K562 (cell line): ENCODE data around the gene DUS3L. TPM values are rescaled to one million over a fixed set of nuclear protein-coding genes. Genes with fewer than 3 reads are reported as not detected.

Experiments used
- BACH1 ChIP-seq: fragments of 200-800 bp; sonication (Bioruptor generic); IDR thresholded peaks from 2 replicates; pipeline ENCODE4 v1.6.1; 2016; ENCODE audit warnings: missing genetic modification characterization, missing compliant biosample characterization
- CBFA2T3 ChIP-seq: fragments of 450-650 bp; IDR thresholded peaks from 2 replicates; pipeline ENCODE4 v1.6.1; 2017
- E2F6 ChIP-seq, 2 experiments: IDR thresholded peaks; 2 replicates each; pipeline ENCODE4 v1.6.1; 2011; ENCODE audit warnings: borderline replicate concordance in 1 of 2, control low read depth in 1 of 2, low read depth in 1 of 2, low read length in 1 of 2, mild to moderate bottlenecking in 1 of 2, mixed read lengths in 1 of 2, moderate library complexity in 1 of 2; ENCODE audit not compliant: insufficient read depth in 1 of 2, insufficient read length in 1 of 2, poor library complexity in 1 of 2, severe bottlenecking in 1 of 2; ENCODE audit errors: extremely low read depth in 1 of 2
- HMGN3 ChIP-seq: IDR thresholded peaks from 2 replicates; pipeline ENCODE4 v1.6.1; 2011; ENCODE audit warnings: borderline replicate concordance, low read depth, mild to moderate bottlenecking, mixed read lengths, low read length; ENCODE audit not compliant: insufficient read length; ENCODE audit errors: extremely low read depth
- HNRNPLL ChIP-seq: fragments of 200-400 bp; formaldehyde crosslinking; IDR thresholded peaks from 2 replicates; pipeline ENCODE4 v1.6.1; 2017; ENCODE audit warnings: low read length, low read depth, mild to moderate bottlenecking; ENCODE audit not compliant: poor library complexity, severe bottlenecking
- NONO ChIP-seq, 2 experiments: fragments of 200-400 bp in 1 of 2; fragments of 450-650 bp in 1 of 2; formaldehyde crosslinking in 1 of 2; IDR thresholded peaks; 2 replicates each; pipeline ENCODE4 v1.6.1; 2017; ENCODE audit warnings: low read depth in 2 of 2, mild to moderate bottlenecking in 2 of 2, moderate library complexity in 2 of 2, low read length in 1 of 2
- SMAD4 ChIP-seq: fragments of 250-450 bp; sonication (Bioruptor Pico); conservative IDR thresholded peaks from 2 replicates; pipeline ENCODE4 v1.8.0; 2021; ENCODE audit warnings: inconsistent platforms, mild to moderate bottlenecking, moderate library complexity
- TARDBP ChIP-seq: fragments of 450-650 bp; IDR thresholded peaks from 2 replicates; pipeline ENCODE4 v1.6.1; 2016
- THAP12 ChIP-seq: fragments of 250-450 bp; sonication (Bioruptor Pico); IDR thresholded peaks from 2 replicates; pipeline ENCODE4 v1.9.0; 2021; ENCODE audit warnings: mild to moderate bottlenecking, inconsistent platforms
- ZNF134 ChIP-seq: fragments of 250-450 bp; sonication (Bioruptor Pico); conservative IDR thresholded peaks from 2 replicates; pipeline ENCODE4 v1.4.0; 2020
- ZNF655 ChIP-seq: fragments of 250-450 bp; sonication (Bioruptor Pico); IDR thresholded peaks from 2 replicates; pipeline ENCODE4 v1.5.0; 2021
- polyA plus RNA-seq, 8 experiments: library from polyadenylated mRNA; depleted of rRNA in 4 of 8; stranded (reverse) in 5 of 8; unstranded in 3 of 8; fragments of >200 nt; fragmentation: Nextera tagmentation in 2 of 8; fragmentation: Illumina TruSeq in 1 of 8; extraction: Ambion mirVana in 2 of 8; extraction: Trizol in 1 of 8; gene quantifications; 2 replicates each; pipeline versions ENCODE4 v1.2.1 to v1.2.3, GENCODE V29; 2011 to 2014; ENCODE audit warnings: inconsistent platforms in 1 of 8, missing spikeins in 1 of 8
- total RNA-seq, 7 experiments: library from RNA; depleted of rRNA in 6 of 7; stranded (reverse); fragments of >200 nt in 6 of 7; fragmentation: Illumina TruSeq in 2 of 7; extraction: Trizol in 2 of 7; gene quantifications; 2 replicates each; pipeline versions ENCODE4 v1.2.1 to v1.2.3, GENCODE V29; 2011 to 2021; ENCODE audit warnings: low replicate concordance in 1 of 7
- TF ChIP-seq, protein P1 (sequence below), 2 experiments: fragments of 450-650 bp; formaldehyde crosslinking in 1 of 2; IDR thresholded peaks; 2 replicates each; pipeline versions ENCODE4 v1.4.0 to v1.6.1; 2014 to 2020; ENCODE audit warnings: mild to moderate bottlenecking in 2 of 2, borderline replicate concordance in 1 of 2, low read depth in 1 of 2

Gene DUS3L
- total and polyA plus RNA-seq, 9 of the 15 experiments (the other 6 are each of a cell fraction or from before 2014, with no cell fraction given) = 1.7 to 102 (median 77.5) TPM

GRCh38 chr19:5803752-5804515 lies 13.0 kb upstream of the DUS3L start (continued):
- TF ChIP-seq THAP12 (no peak), ZNF655 (CRISPR knock-in tag) (no peak), ZNF134 (CRISPR knock-in tag) (no peak), E2F6 (IDR thresholded peaks at IDR 0.05; ENCODE audit: borderline replicate concordance in 1 of 2, extremely low read depth in 1 of 2, insufficient read depth in 1 of 2, insufficient read length in 1 of 2, low read depth in 1 of 2, low read length in 1 of 2, poor library complexity in 1 of 2, severe bottlenecking in 1 of 2) (peak; percentile 94 to 98), NONO (IDR thresholded peaks at IDR 0.05; ENCODE audit: low read depth in 2 of 2, low read length in 1 of 2) (peak in 1 of 2 experiments; percentile 71; a peak in 1 of 4 replicates), BACH1 (tag) (no peak), HMGN3 (peak; percentile 95), TARDBP (no peak), HNRNPLL (peak; percentile 79), SMAD4 (CRISPR knock-in tag) (peak; percentile 75; the same call in 1 of the 2 replicates), CBFA2T3 (peak; percentile 20; the same call in 1 of the 2 replicates)
- TF ChIP-seq, protein P1, sequence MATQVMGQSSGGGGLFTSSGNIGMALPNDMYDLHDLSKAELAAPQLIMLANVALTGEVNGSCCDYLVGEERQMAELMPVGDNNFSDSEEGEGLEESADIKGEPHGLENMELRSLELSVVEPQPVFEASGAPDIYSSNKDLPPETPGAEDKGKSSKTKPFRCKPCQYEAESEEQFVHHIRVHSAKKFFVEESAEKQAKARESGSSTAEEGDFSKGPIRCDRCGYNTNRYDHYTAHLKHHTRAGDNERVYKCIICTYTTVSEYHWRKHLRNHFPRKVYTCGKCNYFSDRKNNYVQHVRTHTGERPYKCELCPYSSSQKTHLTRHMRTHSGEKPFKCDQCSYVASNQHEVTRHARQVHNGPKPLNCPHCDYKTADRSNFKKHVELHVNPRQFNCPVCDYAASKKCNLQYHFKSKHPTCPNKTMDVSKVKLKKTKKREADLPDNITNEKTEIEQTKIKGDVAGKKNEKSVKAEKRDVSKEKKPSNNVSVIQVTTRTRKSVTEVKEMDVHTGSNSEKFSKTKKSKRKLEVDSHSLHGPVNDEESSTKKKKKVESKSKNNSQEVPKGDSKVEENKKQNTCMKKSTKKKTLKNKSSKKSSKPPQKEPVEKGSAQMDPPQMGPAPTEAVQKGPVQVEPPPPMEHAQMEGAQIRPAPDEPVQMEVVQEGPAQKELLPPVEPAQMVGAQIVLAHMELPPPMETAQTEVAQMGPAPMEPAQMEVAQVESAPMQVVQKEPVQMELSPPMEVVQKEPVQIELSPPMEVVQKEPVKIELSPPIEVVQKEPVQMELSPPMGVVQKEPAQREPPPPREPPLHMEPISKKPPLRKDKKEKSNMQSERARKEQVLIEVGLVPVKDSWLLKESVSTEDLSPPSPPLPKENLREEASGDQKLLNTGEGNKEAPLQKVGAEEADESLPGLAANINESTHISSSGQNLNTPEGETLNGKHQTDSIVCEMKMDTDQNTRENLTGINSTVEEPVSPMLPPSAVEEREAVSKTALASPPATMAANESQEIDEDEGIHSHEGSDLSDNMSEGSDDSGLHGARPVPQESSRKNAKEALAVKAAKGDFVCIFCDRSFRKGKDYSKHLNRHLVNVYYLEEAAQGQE (IDR thresholded peaks at IDR 0.05; ENCODE audit: borderline replicate concordance) = peak; percentile 91
- TF ChIP-seq, protein P1 (CRISPR knock-in tag; IDR thresholded peaks at IDR 0.05; ENCODE audit: low read depth) = no peak
